ENCODE measurements around the gene ACSL3.

- TF ChIP-seq CTCF (IDR thresholded peaks at IDR 0.05) (no peak), POLR2A (IDR thresholded peaks at IDR 0.05) (no peak), EP300 (IDR thresholded peaks at IDR 0.05) (no peak)
These were observed 14.8 kb upstream of the ACSL3 start for GRCh38 chr2:222846003-222846402.
